NCI-H128 (cell line): ENCODE results near the gene NPPB.
"Not testable (repeated sequence)": the region's sequence is repeated elsewhere in the genome, so short reads cannot be mapped to it uniquely, and the experiment has no call there.

ENCODE experiments used
- DNase-seq: peaks from one replicate; lab custom pipeline; 2025; ENCODE audit not compliant: unreplicated experiment; lab: John Stamatoyannopoulos, UW

NPPB gene

GRCh38 chr1:11858613-11858967, at the start of gene NPPB:
NPPB (minus strand) TSS chr1:11858945; CDS start chr1:11858833, 112 bp downstream.
- DNase-seq = no peak

DNA sequence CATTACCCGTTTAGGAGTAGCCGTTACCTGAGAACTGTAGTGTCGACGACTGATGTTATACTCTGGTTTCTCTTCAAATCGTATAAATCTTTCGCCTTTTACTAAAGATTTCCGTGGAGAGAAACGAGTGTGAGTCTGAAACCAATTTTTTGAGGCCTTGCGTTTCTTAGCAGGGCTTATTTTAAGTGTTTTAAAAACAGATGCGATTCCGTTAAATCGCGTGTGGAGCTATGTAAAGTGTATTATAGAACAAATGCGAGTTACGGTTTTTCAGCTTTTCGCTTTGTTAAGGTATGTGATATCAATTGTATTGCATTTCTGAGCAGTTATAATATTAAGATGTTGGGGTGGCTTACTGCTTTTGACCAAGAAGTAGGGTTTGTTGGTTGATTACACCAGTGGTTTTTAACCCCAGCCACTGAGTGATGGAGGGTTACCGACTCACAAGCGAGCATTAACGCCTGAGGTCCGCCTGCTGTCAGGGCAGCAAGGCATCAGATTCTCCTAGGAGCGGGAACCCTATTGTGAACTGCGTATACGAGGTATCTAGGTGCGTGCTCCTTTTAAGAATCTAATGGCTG, 49.4 kb upstream of the NPPB start:
- peak; percentile 94 for DNase-seq

DNA sequence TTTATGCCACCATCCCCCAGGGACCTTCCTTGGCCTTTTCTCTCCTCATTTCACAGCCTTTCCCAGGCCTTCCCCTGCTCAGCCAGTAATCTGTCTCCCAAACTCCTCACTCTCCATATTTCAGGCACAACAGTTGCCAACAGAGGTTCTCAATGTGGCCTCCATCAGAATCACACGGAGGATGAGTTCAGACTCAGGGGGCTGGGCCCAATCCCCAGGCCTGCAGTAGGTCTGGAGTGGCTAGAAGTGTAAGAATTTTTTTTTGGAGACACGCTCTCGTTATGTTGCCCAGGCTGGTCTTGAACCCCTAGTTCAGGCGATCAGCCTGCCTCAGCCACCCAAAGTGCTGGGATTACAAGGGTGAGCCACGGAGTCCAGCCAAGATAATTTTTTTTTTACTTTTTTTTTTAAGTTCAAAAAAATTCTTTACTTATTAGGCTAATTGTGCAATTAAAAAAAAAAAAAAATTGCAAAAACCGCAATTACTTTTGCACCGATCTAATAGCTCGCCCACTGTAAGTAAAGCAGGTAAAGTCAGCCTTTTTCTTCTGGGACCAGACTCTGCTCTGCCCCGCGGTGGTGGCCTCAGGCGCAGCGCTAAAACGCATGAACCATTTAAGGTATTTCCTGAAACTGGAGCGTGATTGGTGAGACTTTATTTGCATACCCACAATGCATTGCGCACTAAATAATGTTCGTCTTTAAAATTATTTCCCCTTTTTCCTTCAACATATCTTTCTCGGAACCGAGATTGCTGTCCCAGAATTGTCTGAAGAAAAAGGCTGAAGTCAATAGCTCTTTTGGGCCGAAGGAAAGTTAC, 48.7 kb upstream of the NPPB start:
- DNase-seq = peak; percentile 94

DNA sequence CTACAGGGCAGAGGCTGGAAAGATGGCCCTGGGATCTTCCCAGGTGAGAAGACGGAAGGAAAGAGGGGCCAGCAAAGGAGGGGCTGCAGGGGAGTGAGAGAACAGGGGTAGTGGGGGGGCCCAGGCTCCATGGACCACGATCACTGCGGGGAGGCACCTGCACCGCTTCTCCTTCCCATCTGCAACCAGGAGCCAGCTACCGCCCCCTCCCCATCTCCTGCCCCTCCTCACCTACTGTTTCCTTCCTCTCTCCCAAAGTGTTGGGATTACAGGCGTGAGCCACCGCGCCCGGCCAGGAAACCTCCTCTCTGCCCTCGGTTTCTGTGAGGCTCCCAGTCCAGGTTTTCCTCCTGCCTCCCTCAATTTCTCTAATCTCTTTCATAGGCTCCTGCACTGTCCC, 48.1 kb upstream of the NPPB start:
- DNase-seq = no peak

- DNase-seq = no peak
Observed at GRCh38 chr1:11904978-11905377, 46.2 kb upstream of the NPPB start.

DNA sequence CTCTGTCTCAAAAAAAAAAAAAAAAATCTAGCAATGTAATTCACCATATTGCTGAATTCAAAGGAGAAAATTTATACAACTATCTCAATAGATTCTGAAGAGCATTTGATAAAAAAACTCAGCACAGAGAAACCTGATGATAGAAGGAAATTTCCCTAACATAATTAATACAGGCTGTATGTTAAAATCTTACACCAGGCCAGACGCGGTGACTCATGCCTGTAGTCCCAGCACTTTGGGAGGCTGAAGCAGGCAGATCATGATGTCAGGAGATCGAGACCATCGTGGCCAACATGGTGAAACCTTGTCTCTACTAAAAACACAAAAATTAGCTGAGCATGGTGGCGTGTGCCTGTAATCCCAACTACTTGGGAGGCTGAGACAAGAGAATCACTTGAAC, 45.4 kb upstream of the NPPB start:
- not testable (repeated sequence) for DNase-seq

DNA sequence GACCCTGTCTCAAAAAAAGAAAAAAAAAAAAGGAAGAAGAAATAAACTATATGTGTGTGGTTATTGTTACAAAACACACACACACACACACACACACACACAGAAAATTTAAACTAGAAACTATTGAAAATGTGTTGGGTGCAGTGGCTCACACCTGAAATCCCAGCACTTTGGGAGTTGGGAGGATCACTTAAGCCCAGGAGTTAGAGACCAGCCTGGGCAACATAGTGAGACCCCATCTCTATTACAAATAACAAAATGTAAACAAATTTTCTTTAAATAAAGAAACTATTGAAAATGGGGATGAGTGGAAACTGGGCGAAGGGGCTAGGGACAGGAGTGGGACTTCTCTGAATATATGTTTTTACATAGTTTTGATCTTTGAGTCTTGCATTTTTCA, 44.5 kb upstream of the NPPB start:
- no peak for DNase-seq

GRCh38 chr1:11901446-11901845, 42.7 kb upstream of the NPPB start:
- DNase-seq = not testable (repeated sequence)

DNA sequence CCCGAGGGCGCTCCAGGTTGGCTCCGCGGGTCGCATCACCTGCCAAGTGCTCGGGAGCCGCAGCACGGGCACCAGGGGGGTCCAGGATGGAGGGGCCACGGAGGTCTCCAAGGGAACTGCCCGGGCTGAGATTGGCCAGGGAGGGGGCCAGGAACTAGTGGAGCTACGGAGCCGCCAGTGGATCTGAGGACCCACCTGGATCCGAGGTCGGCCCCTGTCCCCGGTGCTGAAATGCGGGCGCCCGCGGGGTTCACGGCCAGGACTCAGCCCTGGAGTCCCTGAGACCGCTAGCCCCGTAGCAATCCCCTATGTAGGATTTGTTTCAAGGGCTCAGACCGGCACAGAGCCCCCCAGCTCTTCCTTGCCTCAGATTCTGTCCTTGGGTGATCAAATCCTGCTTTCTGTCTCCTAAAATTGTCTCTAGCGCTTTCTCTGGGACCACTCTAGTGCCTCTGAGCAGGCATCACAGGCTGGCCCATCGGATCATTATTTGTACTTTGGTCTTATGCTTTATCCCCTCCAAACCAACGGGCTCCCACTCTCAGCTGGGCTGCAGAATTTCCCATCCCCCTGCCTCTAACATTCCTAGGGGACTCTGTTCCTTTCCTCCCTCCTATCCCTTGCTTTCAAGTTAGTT, 40.2 kb upstream of the NPPB start:
- no peak for DNase-seq

DNA sequence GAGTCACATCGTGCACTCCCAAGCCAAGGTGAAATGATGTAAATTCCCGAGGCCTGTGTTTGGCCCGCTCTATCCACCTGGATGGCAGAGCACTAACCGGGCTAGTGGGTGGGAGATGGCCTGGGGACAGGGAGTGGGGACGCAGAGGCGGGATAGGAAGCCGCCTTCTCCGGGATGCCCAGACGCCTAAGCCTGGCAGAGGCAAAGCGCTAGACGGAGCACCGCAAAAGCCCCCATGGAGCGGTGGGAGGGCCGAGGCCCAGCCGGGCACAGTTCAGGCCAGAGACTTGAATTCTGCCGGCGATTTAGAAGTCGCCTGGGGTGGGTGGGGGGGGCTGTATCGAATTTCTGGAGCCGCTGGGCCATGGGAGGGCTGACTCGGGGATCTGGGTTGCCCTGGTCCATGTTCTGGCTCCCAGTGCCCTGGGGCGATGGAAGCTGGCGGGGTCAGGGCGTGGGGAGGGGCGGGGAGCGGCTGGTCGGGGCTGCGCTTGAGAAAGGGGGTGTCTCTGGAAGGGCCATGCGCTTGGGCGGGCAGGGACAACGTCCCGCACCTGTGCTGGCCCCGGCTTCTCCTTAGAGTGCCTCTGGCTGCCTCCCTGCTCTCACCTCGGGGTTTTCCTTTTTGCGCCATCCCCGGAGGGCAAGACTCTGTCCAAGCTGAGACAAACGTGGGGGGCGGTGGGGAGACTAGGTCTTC, 39.5 kb upstream of the NPPB start:
- DNase-seq = no peak

- not testable (repeated sequence) for DNase-seq
Observed at GRCh38 chr1:11894501-11894900, 35.8 kb upstream of the NPPB start.

- peak; percentile 77 for DNase-seq
Observed at GRCh38 chr1:11893907-11894251, 35.1 kb upstream of the NPPB start.

- DNase-seq = no peak
Observed at GRCh38 chr1:11891433-11892186, 32.9 kb upstream of the NPPB start.

DNA sequence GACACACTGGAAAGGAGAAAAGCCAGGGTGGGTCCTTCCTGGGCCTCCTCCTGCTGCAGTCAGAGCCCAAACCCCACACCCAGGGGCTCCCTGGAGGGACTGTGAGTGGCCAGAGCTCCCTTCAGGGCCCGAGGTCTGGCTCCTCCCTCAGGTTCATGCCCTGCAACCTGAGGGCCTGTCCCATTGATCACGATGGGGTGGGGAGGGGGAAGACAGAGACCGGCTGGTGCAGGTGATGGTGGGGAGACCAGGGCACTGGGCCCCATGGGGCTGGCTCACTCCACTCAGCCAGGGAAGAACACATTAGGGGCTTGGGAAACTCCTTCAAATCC, 30.1 kb upstream of the NPPB start:
- no peak for DNase-seq

DNA sequence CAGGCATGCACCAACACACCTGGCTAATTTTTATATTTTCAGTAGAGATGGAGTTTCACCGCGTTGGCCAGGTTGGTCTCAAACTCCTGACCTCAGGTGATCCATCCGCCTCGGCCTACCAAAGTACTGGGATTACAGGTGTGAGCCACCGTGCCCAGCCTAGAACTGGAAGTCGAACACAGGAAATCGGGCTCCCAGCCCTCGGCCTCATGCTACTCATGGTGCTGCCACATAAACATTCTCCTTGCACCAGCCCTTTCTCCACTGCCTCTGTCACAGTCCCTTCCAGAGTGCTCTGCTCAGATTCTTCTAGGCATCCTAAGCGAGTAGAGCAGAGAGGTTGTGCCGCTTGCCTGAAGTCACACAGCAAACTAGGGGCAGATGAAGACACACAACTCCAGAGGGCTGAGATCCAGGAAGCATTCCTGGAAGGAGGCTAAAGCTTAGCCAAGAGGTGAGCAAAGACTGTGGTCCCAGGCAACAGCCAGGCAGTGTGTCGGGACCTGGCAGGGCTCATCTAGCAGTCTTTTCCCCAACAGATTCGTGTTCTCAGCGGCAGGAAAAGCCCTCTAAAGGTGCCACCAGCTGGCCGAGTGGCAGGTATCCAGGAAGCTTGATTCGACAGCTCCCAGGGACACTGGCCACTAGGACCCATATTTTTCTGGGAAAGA, 29.6 kb upstream of the NPPB start:
- DNase-seq = no peak

- DNase-seq = no peak
Observed at GRCh38 chr1:11887666-11888007, 28.9 kb upstream of the NPPB start.

- no peak for DNase-seq
Observed at GRCh38 chr1:11886986-11887665, 28.4 kb upstream of the NPPB start.

GRCh38 chr1:11885916-11886315, 27.2 kb upstream of the NPPB start:
- DNase-seq = no peak

GRCh38 chr1:11882814-11883538, 24.2 kb upstream of the NPPB start:
- DNase-seq = no peak
